Nephron (organoid): ENCODE measurements around the gene ODAD4.
A peak's percentile ranks its signal among the peaks of the same experiment; 100 is the strongest.

Experiments used
- H3K27ac Mint-ChIP-seq, 3 experiments: 2 replicates each; pipeline ENCODE4 v1.8.0; 2020; ENCODE audit warnings: mixed read lengths in 3 of 3, mild to moderate bottlenecking in 2 of 3, moderate library complexity in 1 of 3
- H3K27me3 Mint-ChIP-seq: 2 replicates; pipeline ENCODE4 v1.8.0; 2021; ENCODE audit warnings: low read depth, mild to moderate bottlenecking, moderate library complexity, mixed read lengths
- H3K36me3 Mint-ChIP-seq: 2 replicates; pipeline ENCODE4 v1.8.0; 2020; ENCODE audit warnings: low read depth, mixed read lengths
- H3K4me1 Mint-ChIP-seq: 2 replicates; pipeline ENCODE4 v1.8.0; 2020; ENCODE audit warnings: mixed read lengths
- H3K4me3 Mint-ChIP-seq, 3 experiments: 2 replicates each; pipeline ENCODE4 v1.8.0; 2020; ENCODE audit warnings: mild to moderate bottlenecking in 3 of 3, mixed read lengths in 3 of 3, moderate library complexity in 2 of 3
- H3K9me3 Mint-ChIP-seq: 2 replicates; pipeline ENCODE4 v1.8.0; 2020; ENCODE audit warnings: mixed read lengths
- CTCF ChIP-seq, 3 experiments: fragments of 200-600 bp; sonication (generic); IDR thresholded peaks; one replicate each; pipeline ENCODE4 v1.5.0; 2021; ENCODE audit warnings: antibody characterized with exemption in 3 of 3; ENCODE audit not compliant: unreplicated experiment in 3 of 3

ODAD4 gene

GRCh38 chr17:41904242-41904841, 26.1 kb upstream of the ODAD4 start:
- Mint-ChIP-seq H3K4me1 (peaks cover 17% of the 10 kb centered on the region), H3K4me3 (no peak overlapping the region), H3K9me3 (no peaks in the 10 kb centered on the region), H3K36me3 (peaks cover 63% of the 10 kb centered on the region), H3K27ac (no peak overlapping the region), H3K27me3 (no peaks in the 10 kb centered on the region)
- no peak for TF ChIP-seq CTCF (IDR thresholded peaks at IDR 0.05; ENCODE audit: unreplicated experiment in 3 of 3)

GRCh38 chr17:41905172-41905571, 25.2 kb upstream of the ODAD4 start:
- Mint-ChIP-seq H3K9me3 (no peaks in the 10 kb centered on the region), H3K27me3 (no peaks in the 10 kb centered on the region), H3K36me3 (peaks cover 68% of the 10 kb centered on the region), H3K4me1 (peaks cover 17% of the 10 kb centered on the region), H3K4me3 (no peak overlapping the region), H3K27ac (no peak overlapping the region)
- no peak for TF ChIP-seq CTCF (IDR thresholded peaks at IDR 0.05; ENCODE audit: unreplicated experiment in 3 of 3)

- peaks cover 65% of the 10 kb centered on the region for H3K36me3 Mint-ChIP-seq
- no peak overlapping the region for H3K4me3 Mint-ChIP-seq
- no peaks in the 10 kb centered on the region for H3K27me3 Mint-ChIP-seq
- no peak for TF ChIP-seq CTCF (IDR thresholded peaks at IDR 0.05; ENCODE audit: unreplicated experiment in 3 of 3)
- H3K9me3 Mint-ChIP-seq, result no peaks in the 10 kb centered on the region
- peak overlapping the region; percentile 60 to 93 (median 82) for H3K27ac Mint-ChIP-seq
- peaks cover 17% of the 10 kb centered on the region for H3K4me1 Mint-ChIP-seq
Measured at GRCh38 chr17:41906465-41907184, 23.8 kb upstream of the ODAD4 start.

GRCh38 chr17:41907185-41907556, 23.2 kb upstream of the ODAD4 start:
- TF ChIP-seq CTCF (IDR thresholded peaks at IDR 0.05; ENCODE audit: unreplicated experiment in 3 of 3), result no peak
- H3K27ac Mint-ChIP-seq, result peak overlapping the region; percentile 78 to 93 (median 82)
- H3K27me3 Mint-ChIP-seq, result no peaks in the 10 kb centered on the region

GRCh38 chr17:41907633-41908539, 22.5 kb upstream of the ODAD4 start:
- Mint-ChIP-seq H3K27ac (peak overlapping the region; percentile 78 to 93 (median 82)), H3K27me3 (no peaks in the 10 kb centered on the region), H3K9me3 (no peaks in the 10 kb centered on the region), H3K36me3 (peaks cover 68% of the 10 kb centered on the region), H3K4me3 (peak overlapping the region in 2 of 3 experiments; percentile 5 to 14), H3K4me1 (peaks cover 17% of the 10 kb centered on the region)
- no peak for TF ChIP-seq CTCF (IDR thresholded peaks at IDR 0.05; ENCODE audit: unreplicated experiment in 3 of 3)

More at GRCh38 chr17:41907185-41907556, 23.2 kb upstream of the ODAD4 start:
- Mint-ChIP-seq H3K4me1 (peaks cover 17% of the 10 kb centered on the region), H3K4me3 (no peak overlapping the region), H3K9me3 (no peaks in the 10 kb centered on the region), H3K36me3 (peaks cover 62% of the 10 kb centered on the region)
